Heart right ventricle (tissue), 16 donors: Measurements from ENCODE around the gene FRMD4B. TPM values are rescaled to one million over a fixed set of nuclear protein-coding genes. Genes with fewer than 3 reads are reported as not detected.

ENCODE experiments used
- ATAC-seq, 8 donors: fragments of 200-7000 bp; cut with Tn5 transposase; one replicate each; pipeline ENCODE4 v1.9.1; 2020; ENCODE audit warnings: mild to moderate bottlenecking in 8 of 8, moderate library complexity in 8 of 8, moderate number of reproducible peaks in 1 of 8
- DNase-seq, 2 donors: peaks; one replicate each; pipeline ENCODE4 v3.0.0-alpha.2; 2020
- H3K27ac ChIP-seq, 10 donors: fragments of 200-600 bp; sonication (generic) in 2 of 10; one replicate each; pipeline versions ENCODE4 v1.5.0 to v1.8.0; 2020 to 2022; ENCODE audit warnings: mild to moderate bottlenecking in 3 of 10
- H3K27me3 ChIP-seq, 7 donors: fragments of 200-600 bp; one replicate each; pipeline ENCODE4 v1.8.0; 2021 to 2022; ENCODE audit warnings: mild to moderate bottlenecking in 2 of 7
- H3K36me3 ChIP-seq, 9 donors: fragments of 200-600 bp; sonication (generic) in 1 of 9; one replicate each; pipeline versions ENCODE4 v1.5.0 to v1.8.0; 2020 to 2022; ENCODE audit warnings: mild to moderate bottlenecking in 2 of 9
- H3K4me1 ChIP-seq, 9 donors: fragments of 200-600 bp; sonication (generic) in 1 of 9; one replicate each; pipeline versions ENCODE4 v1.5.0 to v1.8.0; 2020 to 2022; ENCODE audit warnings: mild to moderate bottlenecking in 4 of 9
- H3K4me3 ChIP-seq, 10 donors: fragments of 200-600 bp; sonication (generic) in 2 of 10; one replicate each; pipeline versions ENCODE4 v1.5.0 to v1.8.0; 2020 to 2022; ENCODE audit warnings: mild to moderate bottlenecking in 7 of 10, moderate library complexity in 2 of 10
- H3K9me3 ChIP-seq, 11 donors: fragments of 200-600 bp in 10 of 11; sonication (generic) in 2 of 11; one replicate each; pipeline versions ENCODE4 v1.5.0 to v1.8.0; 2013 to 2022; ENCODE audit warnings: mild to moderate bottlenecking in 2 of 11, control low read depth in 1 of 11, moderate library complexity in 1 of 11
- CTCF ChIP-seq, 9 donors: fragments of 200-600 bp; sonication (generic) in 2 of 9; IDR thresholded peaks; one replicate each; pipeline versions ENCODE4 v1.5.0 to v1.8.0; 2021 to 2022; ENCODE audit warnings: antibody characterized with exemption in 9 of 9, mild to moderate bottlenecking in 5 of 9, moderate library complexity in 1 of 9
- WGBS, 2 donors: extraction: QIAGEN DNeasy Blood & Tissue Kit; methylation state at CpG; one replicate each; pipeline ENCODE4 v1.1.7; 2013; ENCODE audit warnings: inconsistent platforms in 1 of 2; 5-methylcytosine and 5-hydroxymethylcytosine counted together
- intact Hi-C, 10 donors: fragments of 100-400 bp; cut with DNase I; formaldehyde crosslinking; loops; one replicate each; pipeline versions ENCODE4 v1.11.1 to v1.14.2; 2022
- polyA plus RNA-seq, 2 donors: library from polyadenylated mRNA; stranded (reverse); fragments of 200-250 nt; gene quantifications; one replicate each; pipeline ENCODE4 v1.2.3, GENCODE V29; 2013
- total RNA-seq, 10 donors: library from RNA; stranded (reverse); fragmentation: NEBNext Ultra II Directional in 3 of 10; extraction: Animal tissue kit (Norgen Biotek cat#: 25700) in 3 of 10; gene quantifications; one replicate each; pipeline versions ENCODE4 v1.2.1 to v1.2.4, GENCODE V29; 2021 to 2023
- donor health status: Arrhythmogenic right ventricular cardiomyopathy.
- donor health status: ischemic (EF 13 %, LVEDD 7.1; RV severe dilation, severe dysfunction).
- donor health status: healthy with polysubstance abuse.
- donor health status: DM: no; HTN: yes; CAD: no.
- donor health status: DM: no; HTN: no; CAD: no.
- donor health status: ischemic (EF 25% LVEDD 6.9; RV normal size, moderate dysfunction).
- donor health status: ischemic (EF 25% LVEDD 5.7; RV mildly dilated, moderate dysfunction).
- donor health status: healthy.
- donor health status: DM: yes; HTN: yes; CAD: no.
- donor health status: Ischemic cardiomyopathy.
- donor health status: ischemic (EF 35%, LVEDD 5.7; RV mildly dilated, moderate dysfunction).
- donor health status: nonischemic (EF 11% LVEDD 7.7; RV severe dilation, severe dysfunction).
- donor health status: DM: yes; HTN: yes; CAD: no.
- donor health status: PGD.
- donor health status: ischemic (EF 29% LVEDD 5.4; RV normal size, mild dysfunction).
- donor health status: nonischemic (EF 23%, LVEDD 6.1; RV moderate dilation, normal function).

Gene FRMD4B
- total and polyA plus RNA-seq, 12 donors: 4.1 to 31.0 (median 16.7) TPM

DNA sequence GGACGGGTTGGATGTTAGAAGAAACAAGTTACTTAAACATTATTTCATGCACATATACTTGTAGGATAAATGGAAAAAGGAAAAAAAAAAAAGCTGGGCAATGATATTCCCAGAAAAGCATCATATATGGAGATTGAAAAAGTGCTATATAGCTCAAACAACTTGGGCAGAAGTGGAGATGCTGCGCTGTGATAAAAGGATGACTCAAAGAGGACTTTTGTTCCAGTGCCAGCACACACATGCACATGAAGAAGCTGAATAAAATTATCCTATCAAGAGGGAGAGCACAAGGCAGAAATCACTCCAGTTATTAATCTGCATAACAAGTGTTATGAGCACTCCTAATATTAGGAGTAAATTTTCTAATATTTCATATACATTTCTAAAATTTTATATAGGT is 30.9 kb downstream of the FRMD4B start:
- intact Hi-C loops: no loop called here
- Histone ChIP-seq H3K4me3 (no peak overlapping the region), H3K27ac (peak overlapping the region in 1 of 10 donors; percentile 78), H3K36me3 (no peaks in the 10 kb centered on the region), H3K9me3 (peaks cover 0 to 8% (median 0%) of the 10 kb centered on the region in 11 donors), H3K27me3 (no peaks in the 10 kb centered on the region), H3K4me1 (peaks cover 2 to 50% (median 36%) of the 10 kb centered on the region in 9 donors)
- ATAC-seq: no peak
- TF ChIP-seq CTCF (IDR thresholded peaks at IDR 0.05): no peak
- WGBS, 2 donors: 85 to 88% methylated on average over 2 of the region's 2 CpGs
- DNase-seq: no peak

- peaks cover 2 to 48% (median 33%) of the 10 kb centered on the region in 9 donors for H3K4me1 ChIP-seq
- WGBS, 2 donors: 55% methylated on average over 15 of the region's 15 CpGs
- peaks cover 0 to 3% (median 0%) of the 10 kb centered on the region in 11 donors for H3K9me3 ChIP-seq
- H3K36me3 ChIP-seq: no peaks in the 10 kb centered on the region
- intact Hi-C loops: no loop called here
- ATAC-seq: peak; percentile 62 to 86 (median 78)
- no peaks in the 10 kb centered on the region for H3K27me3 ChIP-seq
- DNase-seq: peak; percentile 42 to 54
- no peak for TF ChIP-seq CTCF (IDR thresholded peaks at IDR 0.05)
- H3K27ac ChIP-seq: peak overlapping the region in 9 of 10 donors; percentile 9 to 86 (median 62)
- peak overlapping the region in 9 of 10 donors; percentile 4 to 55 (median 51) for H3K4me3 ChIP-seq
Observed at GRCh38 chr3:69353503-69353902, 32.4 kb downstream of the FRMD4B start.

GRCh38 chr3:69353088-69353478 is 32.8 kb downstream of the FRMD4B start:
- intact Hi-C loops: no loop called here
- H3K27ac ChIP-seq: peak overlapping the region in 9 of 10 donors; percentile 9 to 86 (median 62)
- H3K4me1 ChIP-seq: peaks cover 2 to 48% (median 33%) of the 10 kb centered on the region in 9 donors
- TF ChIP-seq CTCF (IDR thresholded peaks at IDR 0.05): no peak
- H3K9me3 ChIP-seq: peaks cover 0 to 2% (median 0%) of the 10 kb centered on the region in 11 donors
- H3K36me3 ChIP-seq: no peaks in the 10 kb centered on the region
- H3K27me3 ChIP-seq: no peaks in the 10 kb centered on the region
- DNase-seq (no peak), ATAC-seq (peak in 4 of 8 donors; percentile 9 to 33 (median 21))
- H3K4me3 ChIP-seq: peak overlapping the region in 9 of 10 donors; percentile 4 to 55 (median 51)
- WGBS, 2 donors: 50 to 63% methylated on average over 4 of the region's 4 CpGs

GRCh38 chr3:69352305-69353087 is 33.4 kb downstream of the FRMD4B start:
- intact Hi-C loops: no loop called here
- WGBS, 2 donors: 50 to 63% methylated on average over 6 of the region's 6 CpGs
- Histone ChIP-seq H3K27ac (peak overlapping the region in 8 of 10 donors; percentile 14 to 86 (median 64)), H3K36me3 (no peaks in the 10 kb centered on the region), H3K4me3 (peak overlapping the region in 8 of 10 donors; percentile 8 to 55 (median 52)), H3K9me3 (peaks cover 0 to 2% (median 0%) of the 10 kb centered on the region in 11 donors), H3K27me3 (no peaks in the 10 kb centered on the region), H3K4me1 (peaks cover 2 to 47% (median 31%) of the 10 kb centered on the region in 9 donors)
- peak in 7 of 8 donors; percentile 37 to 71 (median 62) for ATAC-seq
- TF ChIP-seq CTCF (IDR thresholded peaks at IDR 0.05): no peak
- DNase-seq: no peak
